GM12873 (cell line): Measurements from ENCODE around the gene CCDC136.
A peak's percentile ranks its signal among the peaks of the same experiment; 100 is the strongest.

Experiments
- TF ChIP-seq, protein P1 (sequence below): IDR thresholded peaks from 2 replicates; pipeline ENCODE4 v1.5.1; 2012; ENCODE audit warnings: low read depth, mild to moderate bottlenecking, moderate library complexity, low read length, control low read depth; ENCODE audit not compliant: insufficient read depth; ENCODE audit errors: missing control alignments

Gene CCDC136

DNA sequence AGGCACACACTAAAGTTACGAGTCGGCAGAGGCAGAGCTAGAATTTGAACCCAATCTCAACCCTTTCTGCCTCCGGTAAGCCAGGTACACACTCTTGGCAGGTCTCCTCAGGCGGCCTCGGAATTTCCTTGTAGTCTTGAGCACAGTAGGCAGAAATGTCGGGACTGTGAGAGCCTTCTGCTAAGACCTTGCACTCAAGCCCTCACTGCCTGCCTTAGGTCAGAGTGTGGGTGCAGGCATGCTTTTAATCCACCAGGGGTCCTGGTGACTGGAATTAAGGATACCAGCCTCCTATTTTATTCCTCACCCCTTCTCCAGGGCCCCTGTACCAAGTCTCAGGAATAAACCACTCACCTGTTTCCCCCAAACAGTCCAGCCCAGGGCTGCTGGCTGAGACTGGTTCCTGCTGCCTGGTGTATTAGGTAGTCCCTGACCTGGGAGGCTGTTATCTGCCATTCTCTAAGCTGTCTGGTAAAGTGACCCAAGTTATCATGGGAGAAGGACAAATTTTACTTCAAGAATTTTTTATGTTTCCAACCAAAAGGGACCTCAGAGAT lies 71.7 kb downstream of the CCDC136 start:
- TF ChIP-seq, protein P1, sequence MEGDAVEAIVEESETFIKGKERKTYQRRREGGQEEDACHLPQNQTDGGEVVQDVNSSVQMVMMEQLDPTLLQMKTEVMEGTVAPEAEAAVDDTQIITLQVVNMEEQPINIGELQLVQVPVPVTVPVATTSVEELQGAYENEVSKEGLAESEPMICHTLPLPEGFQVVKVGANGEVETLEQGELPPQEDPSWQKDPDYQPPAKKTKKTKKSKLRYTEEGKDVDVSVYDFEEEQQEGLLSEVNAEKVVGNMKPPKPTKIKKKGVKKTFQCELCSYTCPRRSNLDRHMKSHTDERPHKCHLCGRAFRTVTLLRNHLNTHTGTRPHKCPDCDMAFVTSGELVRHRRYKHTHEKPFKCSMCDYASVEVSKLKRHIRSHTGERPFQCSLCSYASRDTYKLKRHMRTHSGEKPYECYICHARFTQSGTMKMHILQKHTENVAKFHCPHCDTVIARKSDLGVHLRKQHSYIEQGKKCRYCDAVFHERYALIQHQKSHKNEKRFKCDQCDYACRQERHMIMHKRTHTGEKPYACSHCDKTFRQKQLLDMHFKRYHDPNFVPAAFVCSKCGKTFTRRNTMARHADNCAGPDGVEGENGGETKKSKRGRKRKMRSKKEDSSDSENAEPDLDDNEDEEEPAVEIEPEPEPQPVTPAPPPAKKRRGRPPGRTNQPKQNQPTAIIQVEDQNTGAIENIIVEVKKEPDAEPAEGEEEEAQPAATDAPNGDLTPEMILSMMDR, result peak; percentile 79

DNA sequence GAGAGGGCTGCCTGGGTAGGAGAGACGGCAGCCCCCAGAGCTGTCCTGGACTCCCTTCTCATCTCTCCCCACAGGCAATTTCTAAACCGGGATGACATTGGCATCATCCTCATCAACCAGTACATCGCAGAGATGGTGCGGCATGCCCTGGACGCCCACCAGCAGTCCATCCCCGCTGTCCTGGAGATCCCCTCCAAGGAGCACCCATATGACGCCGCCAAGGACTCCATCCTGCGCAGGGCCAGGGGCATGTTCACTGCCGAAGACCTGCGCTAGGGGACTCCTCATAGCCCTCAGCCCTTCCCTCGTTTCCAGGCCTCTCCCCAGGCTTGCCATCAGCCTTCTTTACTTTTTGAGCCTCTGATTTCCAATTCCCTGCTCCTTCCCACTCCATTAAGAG lies 73.5 kb downstream of the CCDC136 start:
- TF ChIP-seq, protein P1, result no peak

DNA sequence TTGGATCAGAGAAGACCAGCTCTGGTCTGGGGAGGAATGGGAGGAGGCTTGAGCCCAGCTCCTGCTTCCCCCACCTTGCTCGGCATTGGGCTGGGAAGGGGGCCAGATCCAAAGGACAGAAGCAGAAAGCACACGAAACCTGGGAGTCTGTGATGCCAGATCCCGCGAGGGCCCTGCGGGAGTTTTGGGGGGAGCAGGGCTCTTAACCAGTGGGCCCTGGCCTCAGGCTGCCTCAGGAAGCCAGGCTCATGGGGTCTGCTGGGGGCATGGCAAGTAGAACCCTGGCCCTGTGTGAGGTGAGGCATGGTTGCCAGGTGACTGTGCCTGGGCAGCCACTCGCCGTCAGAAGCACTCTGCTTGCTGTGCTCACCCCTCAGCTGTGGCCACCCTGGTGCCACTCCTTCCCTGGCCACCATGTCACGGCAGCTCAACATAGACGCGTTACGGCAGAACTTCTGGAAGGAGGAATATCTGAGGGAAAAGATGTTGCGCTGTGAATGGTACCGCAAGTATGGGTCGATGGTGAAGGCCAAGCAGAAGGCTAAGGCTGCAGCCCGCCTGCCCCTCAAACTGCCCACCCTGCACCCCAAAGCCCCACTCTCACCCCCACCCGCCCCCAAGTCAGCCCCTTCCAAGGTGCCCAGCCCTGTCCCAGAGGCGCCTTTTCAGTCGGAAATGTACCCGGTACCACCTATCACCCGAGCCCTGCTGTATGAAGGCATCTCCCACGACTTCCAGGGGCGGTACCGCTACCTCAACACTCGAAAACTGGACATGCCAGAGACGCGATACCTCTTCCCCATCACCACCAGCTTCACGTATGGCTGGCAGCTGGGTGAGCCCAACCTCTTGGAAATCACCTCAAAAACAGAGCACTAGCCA lies 74.5 kb downstream of the CCDC136 start:
- TF ChIP-seq, protein P1, result no peak

DNA sequence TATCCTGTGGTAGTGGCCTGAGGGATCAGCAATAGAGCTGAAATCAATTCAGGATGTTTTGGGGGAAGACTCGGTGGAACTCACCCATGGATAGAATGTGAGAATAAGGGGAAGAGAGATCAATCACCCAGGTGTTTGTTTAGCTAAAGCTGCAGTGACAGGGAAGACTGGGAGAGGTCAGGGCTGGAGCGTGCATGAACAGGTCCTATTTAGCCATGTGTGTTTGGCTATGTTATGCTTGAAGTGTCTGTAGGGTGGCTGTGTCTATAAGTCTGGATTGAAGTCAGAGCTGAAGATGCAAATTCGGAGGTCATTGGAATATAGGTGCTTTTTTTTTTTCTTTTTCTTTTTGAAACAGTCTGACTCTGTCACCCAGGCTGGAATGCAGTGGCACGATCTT lies 75.5 kb downstream of the CCDC136 start:
- TF ChIP-seq, protein P1, result no peak

DNA sequence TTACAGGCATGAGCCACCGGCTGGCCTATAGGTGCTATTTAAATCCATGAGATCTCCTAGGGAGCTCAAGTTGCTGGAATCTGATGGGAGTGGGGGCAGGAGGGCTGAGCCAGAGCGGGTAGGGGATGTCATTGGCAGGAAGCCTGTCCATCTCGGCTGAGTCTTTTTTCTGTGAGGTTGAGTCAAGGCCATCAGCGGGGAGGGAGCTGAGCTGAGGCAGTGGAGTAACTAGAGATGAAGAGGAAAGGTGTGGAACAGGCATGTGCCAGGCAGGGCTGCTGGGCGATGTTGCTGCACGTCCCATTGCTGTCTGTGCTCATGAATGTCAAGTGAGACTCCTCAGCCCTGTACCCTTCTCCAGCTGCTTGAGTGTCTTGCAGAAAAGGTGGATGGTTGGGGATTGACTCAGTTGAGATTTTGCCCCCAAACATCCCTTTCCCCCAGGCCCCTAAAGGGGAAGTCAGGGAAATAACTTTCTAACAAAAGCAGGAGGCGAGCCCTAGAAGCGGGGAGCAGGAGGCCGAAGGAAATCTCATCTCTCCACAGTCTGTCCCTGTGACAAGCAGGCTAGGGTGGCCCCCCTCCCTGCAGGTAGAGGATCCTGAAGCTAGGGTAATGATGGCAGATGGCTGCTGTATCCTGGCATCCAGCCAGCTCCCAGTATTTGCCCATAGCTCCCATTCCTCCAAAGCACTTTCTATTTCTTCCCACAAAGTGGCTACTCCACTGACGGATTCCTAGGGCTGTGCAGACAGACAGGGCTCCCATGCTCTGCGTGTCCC lies 76.3 kb downstream of the CCDC136 start:
- TF ChIP-seq, protein P1, result no peak

DNA sequence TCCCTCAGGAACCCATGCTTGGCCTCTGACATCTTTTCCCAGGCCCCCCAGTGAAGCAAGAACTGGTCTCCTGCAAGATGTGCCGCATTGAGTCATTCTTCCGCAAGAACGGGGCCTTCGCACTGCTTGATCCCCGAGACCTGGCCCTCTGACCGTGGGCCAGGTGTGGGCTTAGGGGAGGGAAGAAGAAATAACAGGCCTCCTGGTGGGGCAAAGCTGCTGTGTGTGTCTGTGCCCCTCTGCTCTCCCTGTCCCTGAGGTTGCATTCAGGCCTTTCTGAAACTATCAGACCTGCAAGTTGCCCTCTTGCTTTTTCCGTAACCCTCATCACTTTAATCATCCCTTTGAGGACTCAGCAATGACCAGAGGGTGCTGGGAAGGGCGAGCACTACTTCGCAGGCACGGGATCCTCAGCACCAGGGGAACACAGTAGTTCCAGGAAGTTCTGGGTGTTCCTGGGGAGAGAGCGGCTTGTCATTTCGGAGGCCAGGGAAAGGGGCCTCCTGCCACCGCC lies 76.9 kb downstream of the CCDC136 start:
- TF ChIP-seq, protein P1, result no peak
